GM12878 (cell line): Measurements from ENCODE around the gene HOXD12. TPM values are rescaled to one million over a fixed set of nuclear protein-coding genes. Genes with fewer than 3 reads are reported as not detected.

Experiments used
- ATAC-seq: fragments of 200-7000 bp; cut with Tn5 transposase; 3 replicates; pipeline ENCODE4 v1.9.1; 2020; ENCODE audit warnings: mild to moderate bottlenecking, moderate library complexity
- BruUV-seq: library from RNA; stranded (reverse); fragments of 400-500 nt; replicated peaks from 2 replicates; lab custom pipeline; 2021; lab: Mats Ljungman, UMichigan
- CTCF ChIA-PET: fragments of 300-600 bp; sonication (Branson Sonifier 250); formaldehyde crosslinking; extraction: SDS; loops from one replicate; lab custom pipeline; 2021; ENCODE audit warnings: inconsistent platforms; lab: Yijun Ruan, JAX
- POLR2A ChIA-PET: fragments of 350-600 bp; formaldehyde crosslinking; extraction: SDS; loops from one replicate; lab custom pipeline; 2021; ENCODE audit warnings: inconsistent platforms; lab: Charles Lee
- RAD21 ChIA-PET: fragments of 300-600 bp; sonication (Branson Sonifier 250); formaldehyde crosslinking; loops from one replicate; lab custom pipeline; 2023; ENCODE audit warnings: antibody characterized with exemption; ENCODE audit not compliant: unreplicated experiment; lab: Charles Lee
- SMC1A ChIA-PET: fragments of 300-600 bp; sonication (Branson Sonifier 250); formaldehyde crosslinking; loops from one replicate; lab custom pipeline; 2023; ENCODE audit not compliant: unreplicated experiment, uncharacterized antibody; lab: Charles Lee
- DNase-seq: peaks from one replicate; pipeline ENCODE4 v3.0.0-alpha.2; 2011; ENCODE audit warnings: low read depth, low spot score
- FAIRE-seq: peaks from 3 replicates; lab custom pipeline; 2011; peaks lifted over from hg19 to GRCh38; lab: Jason Lieb, UNC
- H2AFZ ChIP-seq: 2 replicates; pipeline ENCODE4 v1.6.0; 2011; ENCODE audit warnings: low read depth, low read length, control low read depth; ENCODE audit not compliant: control insufficient read depth
- H3K27ac ChIP-seq: 2 replicates; pipeline ENCODE4 v1.5.1; 2011; ENCODE audit warnings: control low read depth; ENCODE audit not compliant: control insufficient read depth, insufficient read depth
- H3K27me3 ChIP-seq, 2 experiments: replicated peaks in 1 of 2; 2 replicates each; pipeline versions ENCODE4 v1.6.0 to v1.6.1; 2011; ENCODE audit warnings: low read length in 1 of 2; ENCODE audit not compliant: control insufficient read depth in 2 of 2, insufficient read depth in 2 of 2
- H3K36me3 ChIP-seq, 2 experiments: 2 replicates each; pipeline ENCODE4 v1.5.1; 2011; ENCODE audit warnings: low read length in 1 of 2; ENCODE audit not compliant: control insufficient read depth in 2 of 2, insufficient read depth in 2 of 2
- H3K4me1 ChIP-seq: 2 replicates; pipeline ENCODE4 v1.6.1; 2011; ENCODE audit warnings: mild to moderate bottlenecking, low read length, moderate library complexity, mixed read lengths; ENCODE audit not compliant: control insufficient read depth, insufficient read depth
- H3K4me2 ChIP-seq: 2 replicates; pipeline ENCODE4 v1.6.0; 2011; ENCODE audit warnings: control low read depth; ENCODE audit not compliant: control insufficient read depth, insufficient read depth
- H3K4me3 ChIP-seq: fragments of 200-600 bp; sonication (generic); 2 replicates; pipeline ENCODE4 v1.5.1; 2016
- H3K79me2 ChIP-seq: 2 replicates; pipeline ENCODE4 v1.6.0; 2011; ENCODE audit warnings: low read length; ENCODE audit not compliant: control insufficient read depth, insufficient read depth
- H3K9ac ChIP-seq: 2 replicates; pipeline ENCODE4 v1.8.0; 2011; ENCODE audit warnings: low read length, control low read depth, mixed read lengths; ENCODE audit not compliant: control insufficient read depth, insufficient read depth
- H3K9me3 ChIP-seq: replicated peaks from 3 replicates; pipeline ENCODE4 v1.5.1; 2011; ENCODE audit warnings: mild to moderate bottlenecking, low read length; ENCODE audit not compliant: control insufficient read depth, insufficient read depth
- H4K20me1 ChIP-seq: 2 replicates; pipeline ENCODE4 v1.6.0; 2011; ENCODE audit not compliant: control insufficient read depth, insufficient read depth
- BCL3 ChIP-seq: IDR thresholded peaks from 2 replicates; pipeline ENCODE4 v1.6.1; 2011; ENCODE audit warnings: borderline replicate concordance, low read depth, mild to moderate bottlenecking, moderate library complexity, low read length; ENCODE audit not compliant: insufficient read depth, poor library complexity, severe bottlenecking
- CREB1 ChIP-seq: IDR thresholded peaks from 2 replicates; pipeline ENCODE4 v1.6.1; 2012; ENCODE audit warnings: low read depth, mild to moderate bottlenecking, inconsistent platforms
- E4F1 ChIP-seq: fragments of 450-650 bp; IDR thresholded peaks from 2 replicates; pipeline ENCODE4 v1.6.1; 2018; ENCODE audit warnings: borderline replicate concordance, mild to moderate bottlenecking; ENCODE audit not compliant: partially characterized antibody
- GABPA ChIP-seq: IDR thresholded peaks from 2 replicates; pipeline ENCODE4 v1.6.1; 2014; ENCODE audit warnings: antibody characterized with exemption, low read depth, mild to moderate bottlenecking, inconsistent platforms
- IRF4 ChIP-seq: IDR thresholded peaks from 2 replicates; pipeline ENCODE4 v1.6.1; 2011; ENCODE audit warnings: low read depth, low read length
- KAT2A ChIP-seq: conservative IDR thresholded peaks from 2 replicates; pipeline ENCODE4 v1.6.1; 2011; ENCODE audit warnings: low read depth, low read length; ENCODE audit not compliant: control insufficient read depth
- LARP7 ChIP-seq: fragments of 450-650 bp; IDR thresholded peaks from 2 replicates; pipeline ENCODE4 v1.6.1; 2017; ENCODE audit warnings: mild to moderate bottlenecking
- MEF2B ChIP-seq: fragments of 450-650 bp; IDR thresholded peaks from 2 replicates; pipeline ENCODE4 v1.6.1; 2018; ENCODE audit warnings: mild to moderate bottlenecking, moderate library complexity; ENCODE audit not compliant: partially characterized antibody, poor library complexity, severe bottlenecking
- NR2C1 ChIP-seq: fragments of 450-650 bp; IDR thresholded peaks from 2 replicates; pipeline ENCODE4 v1.6.1; 2017; ENCODE audit warnings: antibody characterized with exemption, mild to moderate bottlenecking, moderate library complexity
- POLR2A ChIP-seq: IDR thresholded peaks from 2 replicates; pipeline ENCODE4 v1.6.1; 2011; ENCODE audit warnings: low read depth, mild to moderate bottlenecking, low read length
- POLR2AphosphoS2 ChIP-seq: IDR thresholded peaks from 2 replicates; pipeline ENCODE4 v1.6.1; 2011; ENCODE audit warnings: low read depth, mild to moderate bottlenecking, low read length, improper control_type of control experiment, moderate library complexity
- POU2F2 ChIP-seq: IDR thresholded peaks from 3 replicates; pipeline ENCODE4 v1.6.1; 2011; ENCODE audit warnings: low read depth, mild to moderate bottlenecking, low read length, borderline replicate concordance
- RCOR1 ChIP-seq: conservative IDR thresholded peaks from 2 replicates; pipeline ENCODE4 v1.6.1; 2012; ENCODE audit warnings: low read depth, low read length, improper control_type of control experiment
- SIX5 ChIP-seq: IDR thresholded peaks from 2 replicates; pipeline ENCODE4 v1.6.1; 2011; ENCODE audit warnings: mild to moderate bottlenecking, low read depth, low read length, moderate library complexity; ENCODE audit not compliant: severe bottlenecking
- STAT3 ChIP-seq: IDR thresholded peaks from 2 replicates; pipeline ENCODE4 v1.6.1; 2011; ENCODE audit warnings: low read depth, low read length, improper control_type of control experiment
- TCF12 ChIP-seq: IDR thresholded peaks from 2 replicates; pipeline ENCODE4 v1.6.1; 2011; ENCODE audit warnings: low read depth, mild to moderate bottlenecking, low read length
- WRNIP1 ChIP-seq: IDR thresholded peaks from 2 replicates; pipeline ENCODE4 v1.6.1; 2011; ENCODE audit warnings: low read depth, low read length, improper control_type of control experiment, borderline replicate concordance
- YBX1 ChIP-seq: fragments of 450-650 bp; IDR thresholded peaks from 2 replicates; pipeline ENCODE4 v1.6.1; 2016; ENCODE audit warnings: antibody characterized with exemption
- ZBTB33 ChIP-seq: fragments of 450-650 bp; IDR thresholded peaks from 2 replicates; pipeline ENCODE4 v1.6.1; 2017; ENCODE audit warnings: mild to moderate bottlenecking
- WGBS: methylation state at CpG from one replicate; pipeline ENCODE4 v1.1.6; 2016; ENCODE audit warnings: low lambda C conversion rate; ENCODE audit not compliant: insufficient replicate concordance, insufficient coverage; ENCODE audit errors: missing lambda C conversion rate; 5-methylcytosine and 5-hydroxymethylcytosine counted together
- in situ Hi-C: fragments of 300-500 bp; cut with MboI; formaldehyde crosslinking; loops from 9 replicates; pipeline ENCODE4 v1.14.3; 2018; ENCODE audit warnings: mixed read lengths
- intact Hi-C: fragments of 100-400 bp; cut with micrococcal nuclease; formaldehyde crosslinking; loops from one replicate; pipeline ENCODE4 v1.14.2; 2022; ENCODE audit not compliant: unreplicated experiment
- polyA plus RNA-seq, 11 experiments: library from polyadenylated mRNA; depleted of rRNA in 4 of 11; unstranded in 6 of 11; stranded (reverse) in 5 of 11; fragments of >200 nt; fragmentation: Nextera tagmentation in 4 of 11; fragmentation: Illumina TruSeq in 1 of 11; extraction: Ambion mirVana in 4 of 11; extraction: Trizol in 1 of 11; gene quantifications; 1 replicate in 1 of 11; 2 replicates in 10 of 11; pipeline versions ENCODE4 v1.2.1 to v1.2.3, GENCODE V29; 2011 to 2016; ENCODE audit warnings: inconsistent platforms in 2 of 11, missing spikeins in 2 of 11, low read depth in 1 of 11
- total RNA-seq, 4 experiments: library from RNA; depleted of rRNA in 3 of 4; stranded (reverse); fragments of >200 nt in 3 of 4; fragmentation: Illumina TruSeq in 1 of 4; extraction: Trizol in 1 of 4; gene quantifications; 2 replicates each; pipeline versions ENCODE4 v1.2.1 to v1.2.3, GENCODE V29; 2013 to 2021

The HOXD12 gene
- total and polyA plus RNA-seq, 10 of the 15 experiments (the other 5 are each of a cell fraction or from before 2014, with no cell fraction given), result not detected

GRCh38 chr2:176151442-176152287 lies 52.1 kb downstream of the HOXD12 start, which contains the start of gene HOXD4:
Gene HOXD4, plus strand, starts transcription at chr2:176151550. Its CDS starts 84 bp downstream, at chr2:176151634.
- ChIA-PET RAD21 (interaction anchor here (0.9 to 1.1 kb wide), 2 partner anchors 11 to 12 kb away, joined by 3 to 4 read pairs; no protein-coding TSS in a partner anchor), CTCF (interaction anchor here (1.5 kb wide), 1 partner anchor 500 kb away, joined by 3 read pairs; no protein-coding TSS in a partner anchor), SMC1A (no interaction called here), POLR2A (no interaction called here)
- ATAC-seq (no peak), DNase-seq (no peak), FAIRE-seq (no peak)
- Histone ChIP-seq H3K27ac (no peak within 1 kb of the TSS), H3K4me1 (no peaks in the 10 kb centered on the region), H3K4me3 (no peak within 1 kb of the TSS), H3K9ac (no peak within 1 kb of the TSS), H3K27me3 (peaks cover 11 to 40% of the 10 kb centered on the region in 2 experiments), H3K9me3 (no peaks in the 10 kb centered on the region), H3K36me3 (no peaks in the 10 kb centered on the region), H3K79me2 (no peaks in the 10 kb centered on the region), H4K20me1 (no peaks in the 10 kb centered on the region), H3K4me2 (no peak within 1 kb of the TSS), H2AFZ (no peak within 1 kb of the TSS)
- intact Hi-C loops, result no loop called here
- in situ Hi-C loops, result no loop called here
- 28% methylated on average over 53 of the region's 55 CpGs for WGBS
- BruUV-seq, result no TSS peak
- TF ChIP-seq POLR2AphosphoS2 (no peak), YBX1 (no peak), ZBTB33 (no peak), NR2C1 (no peak), CREB1 (no peak), SIX5 (no peak), MEF2B (no peak), POU2F2 (no peak), GABPA (no peak), IRF4 (no peak), RCOR1 (no peak), TCF12 (no peak), KAT2A (no peak), STAT3 (no peak), BCL3 (no peak), LARP7 (no peak), E4F1 (no peak), POLR2A (no peak), WRNIP1 (no peak)
